Measurements from ENCODE around the gene MAL. TPM values are rescaled to one million over a fixed set of nuclear protein-coding genes. Genes with fewer than 3 reads are reported as not detected.

The MAL gene
- polyA plus RNA-seq, 1 donor from 2014 or later, result not detected

DNA sequence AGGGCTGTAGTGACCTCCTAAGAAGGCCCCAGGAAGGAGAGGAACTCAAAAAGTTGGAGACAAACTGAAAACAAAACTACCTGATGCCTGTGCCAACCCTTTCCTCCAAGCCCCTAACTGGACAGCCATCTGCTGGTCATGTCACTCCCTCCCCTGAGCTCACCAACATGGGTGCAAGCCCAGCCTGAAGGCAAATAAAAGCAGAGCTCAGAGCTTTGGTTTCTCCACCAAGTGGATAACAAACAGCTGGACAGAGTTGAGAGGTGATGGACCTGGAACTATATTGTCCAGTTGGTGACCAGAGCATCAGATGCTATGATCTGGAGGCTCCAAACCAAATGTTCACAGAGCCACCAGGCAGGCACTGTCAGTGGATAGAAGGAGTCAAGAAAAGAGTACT lies 34.6 kb upstream of the MAL start:
- Histone ChIP-seq H3K36me3 (ENCODE audit: insufficient read depth, low read length) (no peaks in the 10 kb centered on the region), H3K9me3 (ENCODE audit: low read length) (peaks cover 10% of the 10 kb centered on the region), H3K4me3 (ENCODE audit: low read length) (no peak overlapping the region), H3F3A (ENCODE audit: insufficient read depth, low read length, poor library complexity, severe bottlenecking) (no peaks in the 10 kb centered on the region), H2AFZ (ENCODE audit: low read depth, low read length) (no peak overlapping the region), H4K20me1 (ENCODE audit: insufficient read depth) (no peaks in the 10 kb centered on the region), H3K27me3 (ENCODE audit: insufficient read depth, low read depth, low read length) (no peaks in the 10 kb centered on the region), H3K4me2 (ENCODE audit: low read length) (no peak overlapping the region), H3K9ac (ENCODE audit: low read length) (no peak overlapping the region), H3K9me2 (ENCODE audit: insufficient read depth, low read length) (no peaks in the 10 kb centered on the region), H3K79me2 (replicated peaks; ENCODE audit: insufficient read depth, low read length) (no peaks in the 10 kb centered on the region), H3K27ac (ENCODE audit: low read length) (no peak overlapping the region)
- TF ChIP-seq, protein P1, sequence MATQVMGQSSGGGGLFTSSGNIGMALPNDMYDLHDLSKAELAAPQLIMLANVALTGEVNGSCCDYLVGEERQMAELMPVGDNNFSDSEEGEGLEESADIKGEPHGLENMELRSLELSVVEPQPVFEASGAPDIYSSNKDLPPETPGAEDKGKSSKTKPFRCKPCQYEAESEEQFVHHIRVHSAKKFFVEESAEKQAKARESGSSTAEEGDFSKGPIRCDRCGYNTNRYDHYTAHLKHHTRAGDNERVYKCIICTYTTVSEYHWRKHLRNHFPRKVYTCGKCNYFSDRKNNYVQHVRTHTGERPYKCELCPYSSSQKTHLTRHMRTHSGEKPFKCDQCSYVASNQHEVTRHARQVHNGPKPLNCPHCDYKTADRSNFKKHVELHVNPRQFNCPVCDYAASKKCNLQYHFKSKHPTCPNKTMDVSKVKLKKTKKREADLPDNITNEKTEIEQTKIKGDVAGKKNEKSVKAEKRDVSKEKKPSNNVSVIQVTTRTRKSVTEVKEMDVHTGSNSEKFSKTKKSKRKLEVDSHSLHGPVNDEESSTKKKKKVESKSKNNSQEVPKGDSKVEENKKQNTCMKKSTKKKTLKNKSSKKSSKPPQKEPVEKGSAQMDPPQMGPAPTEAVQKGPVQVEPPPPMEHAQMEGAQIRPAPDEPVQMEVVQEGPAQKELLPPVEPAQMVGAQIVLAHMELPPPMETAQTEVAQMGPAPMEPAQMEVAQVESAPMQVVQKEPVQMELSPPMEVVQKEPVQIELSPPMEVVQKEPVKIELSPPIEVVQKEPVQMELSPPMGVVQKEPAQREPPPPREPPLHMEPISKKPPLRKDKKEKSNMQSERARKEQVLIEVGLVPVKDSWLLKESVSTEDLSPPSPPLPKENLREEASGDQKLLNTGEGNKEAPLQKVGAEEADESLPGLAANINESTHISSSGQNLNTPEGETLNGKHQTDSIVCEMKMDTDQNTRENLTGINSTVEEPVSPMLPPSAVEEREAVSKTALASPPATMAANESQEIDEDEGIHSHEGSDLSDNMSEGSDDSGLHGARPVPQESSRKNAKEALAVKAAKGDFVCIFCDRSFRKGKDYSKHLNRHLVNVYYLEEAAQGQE (IDR thresholded peaks at IDR 0.05; ENCODE audit: borderline replicate concordance), result no peak
- no peak for TF ChIP-seq RAD21 (conservative IDR thresholded peaks at IDR 0.05)

GRCh38 chr2:94992360-94992759 lies 33.1 kb upstream of the MAL start:
- Histone ChIP-seq H3K9ac (ENCODE audit: low read length) (no peak overlapping the region), H3K9me2 (ENCODE audit: insufficient read depth, low read length) (no peaks in the 10 kb centered on the region), H3K9me3 (ENCODE audit: low read length) (peaks cover 8% of the 10 kb centered on the region), H3F3A (ENCODE audit: insufficient read depth, low read length, poor library complexity, severe bottlenecking) (no peaks in the 10 kb centered on the region), H3K79me2 (replicated peaks; ENCODE audit: insufficient read depth, low read length) (no peaks in the 10 kb centered on the region), H3K27me3 (ENCODE audit: insufficient read depth, low read depth, low read length) (no peaks in the 10 kb centered on the region), H3K36me3 (ENCODE audit: insufficient read depth, low read length) (no peaks in the 10 kb centered on the region), H4K20me1 (ENCODE audit: insufficient read depth) (no peaks in the 10 kb centered on the region), H3K4me2 (ENCODE audit: low read length) (no peak overlapping the region), H2AFZ (ENCODE audit: low read depth, low read length) (no peak overlapping the region), H3K4me3 (ENCODE audit: low read length) (no peak overlapping the region), H3K27ac (ENCODE audit: low read length) (no peak overlapping the region)
- TF ChIP-seq SMC3 (conservative IDR thresholded peaks at IDR 0.05; ENCODE audit: poor library complexity), result no peak
- TF ChIP-seq EP300 (conservative IDR thresholded peaks at IDR 0.05; ENCODE audit: poor library complexity, severe bottlenecking), result no peak
- TF ChIP-seq TAF1 (IDR thresholded peaks at IDR 0.05; ENCODE audit: low read depth), result no peak
- TF ChIP-seq, protein P1 (IDR thresholded peaks at IDR 0.05; ENCODE audit: borderline replicate concordance), result no peak
- no peak for TF ChIP-seq MXI1 (conservative IDR thresholded peaks at IDR 0.05; ENCODE audit: poor library complexity, severe bottlenecking)
- TF ChIP-seq, protein P2, sequence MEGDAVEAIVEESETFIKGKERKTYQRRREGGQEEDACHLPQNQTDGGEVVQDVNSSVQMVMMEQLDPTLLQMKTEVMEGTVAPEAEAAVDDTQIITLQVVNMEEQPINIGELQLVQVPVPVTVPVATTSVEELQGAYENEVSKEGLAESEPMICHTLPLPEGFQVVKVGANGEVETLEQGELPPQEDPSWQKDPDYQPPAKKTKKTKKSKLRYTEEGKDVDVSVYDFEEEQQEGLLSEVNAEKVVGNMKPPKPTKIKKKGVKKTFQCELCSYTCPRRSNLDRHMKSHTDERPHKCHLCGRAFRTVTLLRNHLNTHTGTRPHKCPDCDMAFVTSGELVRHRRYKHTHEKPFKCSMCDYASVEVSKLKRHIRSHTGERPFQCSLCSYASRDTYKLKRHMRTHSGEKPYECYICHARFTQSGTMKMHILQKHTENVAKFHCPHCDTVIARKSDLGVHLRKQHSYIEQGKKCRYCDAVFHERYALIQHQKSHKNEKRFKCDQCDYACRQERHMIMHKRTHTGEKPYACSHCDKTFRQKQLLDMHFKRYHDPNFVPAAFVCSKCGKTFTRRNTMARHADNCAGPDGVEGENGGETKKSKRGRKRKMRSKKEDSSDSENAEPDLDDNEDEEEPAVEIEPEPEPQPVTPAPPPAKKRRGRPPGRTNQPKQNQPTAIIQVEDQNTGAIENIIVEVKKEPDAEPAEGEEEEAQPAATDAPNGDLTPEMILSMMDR (IDR thresholded peaks at IDR 0.05; ENCODE audit: poor library complexity, severe bottlenecking), result no peak
- TF ChIP-seq RAD21 (conservative IDR thresholded peaks at IDR 0.05), result no peak
- TF ChIP-seq POLR2AphosphoS5 (IDR thresholded peaks at IDR 0.05), result no peak
- no peak for TF ChIP-seq EZH2 (IDR thresholded peaks at IDR 0.05; ENCODE audit: borderline replicate concordance, insufficient read depth, low read length, poor library complexity, severe bottlenecking)

Measured in neural cell (in vitro differentiated cells).